Stimulated activated naive CD4-positive, alpha-beta T cell treated with Interleukin-2 at 50 U/mL for 16 hours (primary cell): Measurements from ENCODE around the gene FAM118A.
"Not testable (repeated sequence)": the region's sequence is repeated elsewhere in the genome, so short reads cannot be mapped to it uniquely, and the experiment has no call there.

ENCODE experiments used
- DNase-seq: peaks from one replicate; lab custom pipeline; 2025; lab: John Stamatoyannopoulos, UW

The FAM118A gene

DNA sequence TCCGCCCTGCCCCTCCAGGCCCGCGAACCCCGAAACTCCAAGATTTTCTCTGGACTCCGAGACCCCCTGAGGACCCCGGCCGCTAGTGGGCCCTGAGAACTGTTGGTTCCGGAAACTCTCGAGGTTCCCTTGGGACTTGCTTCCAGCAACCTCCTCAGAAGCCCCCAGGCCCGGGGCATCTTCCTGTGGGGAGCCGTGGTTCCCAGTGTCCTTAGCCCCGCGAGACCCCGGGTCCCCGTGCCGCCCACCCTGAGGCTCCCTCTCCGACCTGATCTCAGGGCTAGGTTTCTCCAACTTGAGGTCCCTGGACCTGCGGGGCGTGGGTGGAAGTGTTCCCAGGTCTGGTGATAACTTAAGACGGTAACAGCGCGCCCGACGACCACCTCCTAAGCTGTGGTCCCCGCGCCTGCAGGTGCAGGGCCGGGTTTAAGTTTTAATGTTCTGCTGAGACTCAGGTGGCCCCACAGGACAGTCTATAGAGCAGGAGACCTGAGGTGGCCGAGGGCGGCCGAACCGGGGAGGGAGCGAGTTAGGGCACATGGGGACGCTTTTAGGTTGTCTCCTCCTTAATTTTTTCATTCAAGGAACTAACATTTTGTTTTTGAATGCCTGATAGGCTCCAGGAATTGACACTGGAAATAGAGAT is 720 bp downstream of the FAM118A start:
- DNase-seq, result no peak

DNA sequence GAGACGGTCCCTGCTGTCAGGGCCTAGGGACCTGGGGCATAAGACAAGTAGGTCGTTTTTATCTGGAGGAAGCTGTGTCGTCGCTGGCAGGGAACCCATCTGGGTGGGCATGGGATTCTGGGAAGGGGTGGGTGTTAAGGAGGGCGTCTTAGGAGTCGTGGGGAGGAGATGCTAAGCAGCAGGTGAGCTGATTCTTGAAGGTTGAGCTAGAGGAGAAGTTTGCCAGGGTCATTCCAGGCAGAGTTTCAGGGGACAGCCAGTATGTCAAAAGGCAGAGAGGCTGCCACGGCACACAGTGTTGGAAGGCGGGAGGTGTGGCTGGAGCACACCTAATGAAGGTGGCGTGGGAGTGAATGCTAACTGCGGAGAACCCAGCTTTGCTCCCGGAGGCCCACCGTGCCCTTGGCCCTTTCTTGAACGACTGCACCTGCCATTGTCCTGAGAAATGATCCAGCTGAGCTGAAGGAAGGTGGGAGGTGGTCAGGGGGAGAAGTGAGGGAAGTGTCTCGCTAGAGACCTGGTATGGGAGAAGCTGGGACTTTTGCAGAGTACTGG is 1.3 kb downstream of the FAM118A start:
- DNase-seq, result no peak

DNA sequence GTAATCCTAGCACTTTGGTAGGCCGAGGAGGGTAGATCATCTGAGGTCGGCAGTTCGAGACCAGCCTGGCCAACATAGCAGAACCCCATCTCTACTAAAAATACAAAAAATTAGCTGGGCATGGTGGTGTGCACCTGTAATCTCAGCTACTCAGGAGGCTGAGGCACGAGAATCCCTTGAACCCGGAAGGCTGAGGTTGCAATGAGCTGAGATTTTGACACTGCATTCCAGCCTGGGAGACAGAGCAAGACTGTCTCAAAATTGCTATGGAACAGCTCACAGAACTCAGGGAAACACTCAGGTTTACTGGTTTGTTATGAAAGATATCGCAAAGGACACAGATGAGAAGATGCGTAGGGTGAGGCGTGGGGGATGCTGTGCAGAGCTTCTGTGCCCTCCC is 2.7 kb downstream of the FAM118A start:
- DNase-seq, result no peak

DNA sequence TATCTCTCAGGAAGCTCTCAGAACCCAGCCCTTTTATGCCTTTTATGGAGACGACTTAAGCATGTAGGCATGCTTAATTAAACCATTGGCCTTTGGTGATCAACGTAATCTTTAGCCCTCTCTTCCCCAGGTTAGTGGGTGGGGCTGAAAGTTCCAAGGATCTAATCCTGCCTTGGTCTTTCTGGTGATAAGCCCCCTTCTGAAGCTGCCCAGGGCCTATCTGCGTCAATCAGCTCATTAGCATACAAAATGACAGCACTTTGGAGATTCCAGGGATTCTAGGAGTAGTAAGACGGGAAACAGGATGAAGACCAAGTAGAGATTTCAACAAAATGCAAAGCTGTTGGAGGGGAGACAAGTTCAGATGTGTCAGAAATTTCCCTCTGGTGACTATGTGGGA is 3.1 kb downstream of the FAM118A start:
- no peak for DNase-seq

DNA sequence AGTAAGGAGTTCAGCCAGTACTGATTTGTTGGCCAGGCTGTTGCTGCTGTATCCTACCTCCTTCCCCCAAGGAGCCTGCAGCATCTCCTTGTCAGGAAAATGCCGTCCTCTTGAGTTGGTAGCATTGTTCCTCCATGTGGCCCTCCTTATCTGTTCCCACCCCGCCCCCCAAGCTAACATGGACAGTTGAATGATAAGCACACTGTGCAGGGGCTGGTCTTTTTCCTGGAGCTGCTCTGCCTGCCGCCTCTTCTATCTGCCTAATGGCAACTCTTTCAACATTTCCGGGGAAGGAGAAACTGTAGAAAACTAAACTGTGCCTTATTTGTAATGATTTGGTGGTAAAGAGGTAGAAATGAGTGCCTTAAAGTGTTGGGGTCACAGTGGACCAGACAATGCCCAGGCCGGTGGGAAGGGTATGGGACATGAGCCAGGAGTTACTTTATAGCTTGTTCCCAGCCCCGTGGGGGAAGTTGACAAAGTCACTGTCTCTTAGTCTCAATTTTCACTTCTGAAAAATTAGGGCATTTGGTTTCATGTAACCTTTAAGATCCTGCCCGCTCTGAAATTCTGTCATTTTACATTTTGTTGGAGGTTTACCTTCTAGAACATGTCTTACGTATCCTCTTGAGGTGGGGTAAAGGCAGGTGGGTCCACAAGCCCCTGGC is 4.5 kb downstream of the FAM118A start:
- DNase-seq, result no peak

DNA sequence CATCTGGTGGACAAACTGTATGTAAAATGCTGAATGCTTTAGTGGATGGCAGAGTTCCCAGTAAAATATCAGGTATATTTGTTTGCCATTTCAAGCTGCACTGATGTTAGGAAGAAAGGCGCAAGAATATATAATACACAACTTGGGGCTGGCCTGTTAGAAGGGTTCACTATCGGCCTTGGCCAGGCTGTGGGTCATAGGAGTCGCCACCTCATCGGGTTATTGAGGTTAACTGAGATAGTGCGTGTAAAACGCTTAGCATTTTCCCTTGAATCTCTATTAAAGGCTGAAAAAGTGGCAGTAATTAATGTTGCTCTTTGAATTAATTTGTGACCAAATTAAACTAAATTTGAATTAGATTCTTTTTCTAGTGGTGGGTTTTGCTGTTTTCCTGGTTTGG is 5.1 kb downstream of the FAM118A start:
- DNase-seq, result no peak

DNA sequence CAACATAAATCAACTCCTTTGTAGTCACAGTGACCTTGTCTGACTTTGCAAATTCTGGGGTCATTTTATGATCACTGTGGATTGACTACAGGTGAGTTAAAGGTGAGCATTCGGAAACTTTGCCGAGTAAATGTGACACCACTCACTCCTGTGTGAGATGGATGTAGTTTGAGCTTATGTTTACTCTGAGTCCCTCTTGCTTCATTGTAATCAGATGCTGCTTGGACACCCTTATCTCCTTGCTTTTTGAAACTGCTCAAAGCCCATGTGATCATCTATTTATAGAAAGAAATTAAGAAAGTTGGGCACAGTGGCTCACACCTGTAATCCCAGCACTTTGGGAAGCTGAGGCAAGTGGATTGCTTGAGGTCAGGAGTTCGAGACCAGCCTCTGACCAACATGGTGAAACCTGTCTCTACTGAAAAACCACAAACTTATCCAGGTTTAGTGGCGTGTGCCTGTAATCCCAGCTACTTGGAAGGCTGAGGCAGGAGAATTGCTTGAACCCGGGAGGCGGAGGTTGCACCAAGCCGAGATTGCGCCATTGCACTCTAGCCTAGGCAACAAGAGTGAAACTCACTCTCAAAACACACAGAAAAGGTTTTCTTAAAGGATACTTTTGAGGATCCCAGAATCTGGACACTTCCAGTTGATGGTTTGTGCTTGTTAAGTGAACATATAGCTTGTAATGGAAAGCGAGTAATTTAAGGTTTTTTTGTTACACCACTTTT is 7.2 kb downstream of the FAM118A start:
- DNase-seq, result no peak

DNA sequence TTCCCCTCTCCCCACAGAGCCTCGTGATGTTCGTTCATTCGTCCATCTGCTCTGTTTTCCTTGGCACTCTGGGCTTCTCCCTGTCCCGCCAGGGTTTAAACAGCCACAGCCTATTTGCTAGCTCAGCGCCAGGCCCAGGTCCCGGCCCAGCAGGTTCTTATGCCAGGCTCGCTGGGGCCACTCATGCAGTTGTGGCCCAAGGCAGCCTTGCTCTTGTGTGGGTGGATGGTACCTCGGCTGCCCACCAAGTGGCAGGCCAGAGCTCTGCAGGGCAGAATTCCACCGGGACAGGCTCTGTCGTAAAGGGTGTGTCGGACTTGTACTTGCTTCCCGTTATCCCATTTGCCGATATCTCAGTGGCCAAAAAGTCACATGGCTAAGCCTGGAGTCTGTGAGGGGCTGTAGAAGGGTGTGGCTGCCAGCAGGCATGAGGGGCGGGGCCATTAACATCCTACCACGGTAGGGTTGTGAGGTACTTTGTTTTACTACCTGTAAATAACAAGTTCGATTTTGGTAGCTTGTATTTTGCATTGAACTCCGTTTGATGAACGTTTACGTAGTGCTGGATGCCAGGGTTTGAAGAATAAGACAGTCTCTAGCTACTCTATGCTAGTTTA is 7.9 kb downstream of the FAM118A start:
- no peak for DNase-seq

DNA sequence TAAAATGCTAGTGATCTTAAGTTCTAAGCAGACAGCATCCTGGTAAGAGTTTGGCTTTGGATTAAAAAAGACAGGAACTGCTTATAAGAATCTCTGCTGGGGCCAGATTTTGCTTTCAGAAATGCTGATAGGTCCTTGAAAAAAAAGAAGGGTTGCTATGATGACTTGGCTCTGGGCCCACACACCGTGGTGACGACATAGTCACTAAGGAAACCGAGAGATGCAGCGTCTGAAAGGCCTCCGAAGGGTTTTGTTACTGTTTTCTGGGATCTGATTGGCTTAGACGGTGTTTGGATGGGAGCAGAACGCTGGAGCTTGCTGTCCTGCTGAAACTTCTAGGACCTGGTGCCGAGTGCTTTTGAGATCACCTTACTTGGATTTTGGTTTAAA is 8.4 kb downstream of the FAM118A start:
- DNase-seq, result peak; percentile 82

DNA sequence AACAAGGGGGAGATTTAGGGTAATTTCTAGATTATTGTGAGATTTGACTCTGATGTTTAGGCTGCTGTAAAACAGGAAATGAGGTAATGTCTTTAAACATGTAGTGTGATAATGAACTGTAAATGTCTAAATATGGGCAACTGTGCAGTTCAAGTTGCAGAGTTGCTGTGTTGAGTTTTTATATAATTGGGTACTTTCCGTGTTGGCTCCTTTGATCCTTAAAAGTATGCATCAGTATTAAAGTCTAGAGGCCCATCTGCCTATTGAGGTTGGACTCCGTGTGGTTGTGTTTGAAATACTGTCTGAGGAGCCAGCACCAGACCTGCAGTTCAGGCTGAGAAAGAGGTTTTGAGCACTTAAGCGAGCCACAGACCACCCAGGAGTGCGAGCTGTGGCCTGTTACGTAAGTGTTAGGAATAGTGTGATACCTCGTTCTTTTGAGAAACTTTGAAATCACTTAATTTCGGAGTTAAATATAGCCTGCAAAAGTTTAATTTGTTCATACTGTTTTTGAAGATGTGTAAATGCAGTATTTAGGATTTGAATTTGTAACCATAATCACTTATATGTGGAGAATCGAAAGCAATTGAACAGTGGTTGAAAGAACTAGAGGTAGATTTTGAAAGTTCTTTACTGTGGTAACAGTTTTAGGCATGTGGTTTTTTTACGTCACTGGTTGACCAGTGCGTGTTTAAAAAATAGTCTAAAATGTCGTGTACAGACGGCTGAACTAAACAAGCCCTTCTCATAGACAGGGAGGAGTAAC is 9.0 kb downstream of the FAM118A start:
- peak; percentile 35 for DNase-seq

DNA sequence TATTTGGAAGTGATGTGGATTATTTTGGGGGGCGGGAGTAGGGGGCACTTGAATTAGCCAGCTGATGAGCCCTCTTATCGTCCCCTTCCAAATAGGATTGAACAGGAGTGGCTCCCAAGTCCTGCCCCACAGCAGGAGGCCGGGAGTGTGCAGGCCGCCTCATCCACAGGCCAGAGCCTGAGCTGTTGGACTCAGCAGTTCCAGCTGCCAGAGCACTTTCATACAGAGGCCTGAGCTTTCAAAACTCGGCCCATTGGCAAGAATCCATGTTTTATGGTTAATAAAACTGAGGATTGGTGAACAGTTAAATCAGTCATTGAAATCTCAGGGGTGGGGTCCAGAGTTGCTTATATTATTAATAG is 9.6 kb downstream of the FAM118A start:
- no peak for DNase-seq

DNA sequence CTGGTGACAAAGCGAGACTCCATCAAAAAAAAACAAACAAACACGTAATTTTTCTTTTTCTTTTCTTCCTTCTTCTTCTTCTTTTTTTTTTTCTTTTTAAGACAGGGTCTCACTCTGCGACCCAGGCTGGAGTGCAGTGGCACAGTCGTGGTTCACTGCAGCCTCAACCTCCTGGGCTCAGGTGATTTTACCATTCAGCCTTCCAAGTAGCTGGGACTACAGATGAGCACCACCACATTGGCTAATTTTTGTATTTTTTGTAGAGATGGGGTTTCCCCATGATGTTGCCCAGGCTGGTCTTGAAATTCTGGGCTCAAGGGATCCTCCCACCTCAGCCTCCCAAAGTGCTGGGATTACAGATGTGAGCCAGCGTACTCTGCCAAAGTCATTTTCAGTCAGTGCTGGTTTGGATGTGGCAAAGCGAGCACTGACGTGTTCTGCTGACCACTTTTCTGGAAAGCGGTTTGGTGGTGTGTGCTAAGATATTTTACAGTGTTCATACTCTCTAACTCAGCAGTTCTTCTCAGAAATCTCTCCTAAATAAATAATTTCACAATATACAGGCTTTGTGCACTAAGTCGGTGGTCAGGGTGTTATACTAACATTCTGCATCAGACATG is 10.7 kb downstream of the FAM118A start:
- no peak for DNase-seq

DNA sequence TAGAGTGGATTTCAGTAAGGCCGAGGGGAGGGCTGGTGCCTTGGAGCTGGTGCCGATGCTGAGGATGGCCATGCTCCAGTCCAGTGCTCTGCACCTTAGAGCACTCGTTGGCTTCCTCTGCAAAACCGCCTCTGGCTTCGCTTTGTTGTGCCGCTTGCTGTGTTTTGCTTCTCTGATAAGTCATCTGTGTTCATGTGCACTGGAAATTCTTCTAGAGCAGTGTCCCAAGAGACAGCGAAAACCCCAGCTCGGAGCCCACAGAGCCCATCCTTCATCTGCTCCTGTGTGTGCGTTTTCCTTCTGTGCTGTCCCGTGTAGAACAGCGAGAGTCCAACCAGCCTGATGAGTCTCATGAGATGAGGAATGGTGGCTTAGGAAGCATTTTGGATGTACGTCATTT is 12.1 kb downstream of the FAM118A start:
- DNase-seq, result no peak

DNA sequence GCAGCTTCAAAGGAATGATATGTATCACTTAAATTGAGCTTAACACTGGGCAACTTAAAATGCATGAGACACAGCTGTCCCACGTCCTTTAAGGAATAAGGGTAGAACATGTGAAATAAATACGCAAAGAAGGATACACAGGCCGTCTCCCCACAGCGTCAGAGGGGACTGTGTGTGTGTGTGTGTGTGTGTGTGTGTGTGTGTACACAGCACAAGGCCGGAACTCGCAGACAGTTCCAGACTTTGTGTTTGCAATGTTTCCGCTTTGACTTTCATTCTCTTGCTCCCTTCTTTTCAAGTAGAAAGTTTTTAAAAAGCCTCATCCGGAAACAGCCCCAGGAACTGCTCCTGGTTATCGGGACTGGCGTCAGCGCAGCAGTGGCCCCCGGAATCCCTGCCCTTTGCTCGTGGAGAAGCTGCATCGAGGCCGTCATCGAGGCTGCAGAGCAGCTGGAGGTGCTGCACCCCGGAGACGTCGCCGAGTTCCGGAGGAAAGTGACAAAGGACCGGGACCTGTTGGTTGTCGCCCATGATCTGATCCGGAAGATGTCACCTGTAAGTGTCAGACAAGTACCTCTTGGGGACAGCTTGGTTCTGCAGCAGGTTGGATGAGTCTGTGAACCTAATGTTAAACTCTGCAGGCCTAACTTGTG is 13.3 kb downstream of the FAM118A start:
- no peak for DNase-seq

DNA sequence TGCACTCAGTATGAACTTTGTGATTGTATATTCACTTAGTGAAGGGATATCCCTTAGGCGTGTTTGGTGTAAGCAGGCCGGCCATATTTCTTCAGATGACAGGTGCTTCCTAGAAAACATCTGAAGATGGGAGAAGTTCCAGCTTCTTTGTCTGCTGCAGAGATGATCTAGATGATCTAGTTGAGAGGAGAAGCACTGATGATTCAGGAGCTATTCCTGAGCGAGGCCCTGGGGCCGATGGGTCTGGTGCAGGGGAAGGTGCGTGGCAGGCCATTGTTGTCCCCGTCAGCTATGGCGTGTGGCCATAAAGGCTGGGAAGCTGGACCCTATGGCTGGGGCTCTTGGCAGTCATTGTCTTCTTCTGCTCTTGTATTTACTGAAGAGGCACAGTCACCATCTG is 14.0 kb downstream of the FAM118A start:
- no peak for DNase-seq

DNA sequence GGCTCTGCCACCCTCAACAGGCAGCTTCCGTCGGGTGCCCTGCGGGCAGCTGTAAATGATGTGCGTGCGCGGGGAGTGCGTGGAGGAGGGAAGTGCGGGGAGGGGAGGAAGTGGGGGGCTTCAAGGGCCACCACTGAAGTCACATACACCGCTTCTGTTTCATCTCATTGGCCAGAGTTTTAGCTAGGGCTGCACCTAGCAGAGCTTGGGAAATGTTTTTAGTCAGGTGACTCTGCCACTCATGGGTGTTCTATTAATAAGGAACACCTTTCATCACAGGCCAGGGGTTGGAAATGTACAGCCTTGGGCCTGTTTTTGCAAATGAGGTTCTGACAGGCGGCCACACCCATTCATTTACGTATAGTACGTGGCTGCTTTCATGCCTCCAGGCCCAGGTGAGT is 14.6 kb downstream of the FAM118A start:
- DNase-seq, result no peak

DNA sequence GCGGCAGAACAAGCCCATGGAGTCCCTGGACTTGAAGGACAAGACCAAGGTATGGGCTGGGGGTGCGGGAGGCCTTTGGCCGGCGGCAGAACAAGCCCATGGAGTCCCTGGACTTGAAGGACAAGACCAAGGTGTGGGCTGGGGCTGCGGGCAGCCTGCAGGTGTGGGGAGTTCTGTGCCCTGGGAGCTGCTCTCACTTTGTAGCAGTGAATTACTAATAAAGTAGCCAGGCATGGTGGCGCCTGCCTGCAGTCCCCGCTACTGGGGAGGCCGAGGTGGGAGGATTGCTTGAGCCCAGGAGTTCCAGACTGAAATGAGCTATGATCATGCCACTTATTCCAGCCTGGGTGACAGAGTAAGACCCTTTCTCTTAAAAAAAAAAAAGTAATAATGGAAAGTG is 18.5 kb downstream of the FAM118A start:
- not testable (repeated sequence) for DNase-seq

DNA sequence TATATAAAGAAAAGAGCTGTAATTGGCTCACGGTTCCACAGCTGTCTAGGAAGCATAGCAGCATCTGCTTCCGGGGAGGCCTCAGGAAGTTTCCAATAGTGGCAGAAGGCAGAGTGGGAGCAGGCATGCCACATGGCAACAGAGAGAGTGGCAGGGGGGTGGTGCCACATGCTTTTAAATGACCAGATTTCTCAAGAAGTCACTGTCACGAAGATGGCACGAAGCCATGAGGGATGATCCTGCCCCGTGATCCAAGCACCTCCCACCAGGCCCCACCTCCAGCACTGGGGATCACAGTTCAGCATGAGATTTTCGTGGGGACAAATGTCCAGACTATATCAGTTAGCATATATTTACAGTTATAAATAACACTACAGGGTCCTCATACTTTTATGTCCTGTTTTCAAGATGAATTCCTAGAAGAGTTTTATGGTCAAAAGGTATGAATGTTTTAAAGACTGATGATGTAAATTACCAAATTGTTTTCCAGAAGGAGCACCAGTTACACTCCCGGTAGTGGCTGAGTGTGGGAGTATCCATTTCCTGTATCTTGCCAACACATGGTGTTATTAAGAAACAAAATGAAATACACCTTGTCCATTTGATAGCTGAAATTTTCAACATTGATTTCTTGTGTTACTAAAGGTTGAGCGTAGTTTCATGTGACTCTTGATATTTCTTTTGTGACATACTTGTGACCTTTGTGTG is 19.2 kb downstream of the FAM118A start:
- no peak for DNase-seq

DNA sequence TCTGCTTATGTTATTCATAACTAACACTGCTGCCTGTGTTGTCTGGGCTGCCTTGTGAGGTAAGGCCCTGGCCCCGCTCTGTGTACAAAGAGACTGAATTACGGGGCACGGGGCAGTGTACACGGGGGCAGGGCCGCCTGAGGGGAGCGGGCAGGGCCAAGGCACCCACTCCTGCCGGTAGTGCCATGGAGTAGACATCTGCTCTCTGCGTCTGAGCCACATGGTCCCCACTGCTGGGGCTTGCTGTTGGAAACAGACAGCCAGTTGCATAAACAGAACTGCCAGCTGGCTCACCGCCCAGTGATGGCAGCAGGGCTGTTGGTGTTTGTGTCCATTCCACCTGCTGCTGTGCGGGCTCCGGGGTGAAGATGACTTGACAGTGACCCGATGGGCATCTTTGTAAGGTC is 19.8 kb downstream of the FAM118A start:
- no peak for DNase-seq

DNA sequence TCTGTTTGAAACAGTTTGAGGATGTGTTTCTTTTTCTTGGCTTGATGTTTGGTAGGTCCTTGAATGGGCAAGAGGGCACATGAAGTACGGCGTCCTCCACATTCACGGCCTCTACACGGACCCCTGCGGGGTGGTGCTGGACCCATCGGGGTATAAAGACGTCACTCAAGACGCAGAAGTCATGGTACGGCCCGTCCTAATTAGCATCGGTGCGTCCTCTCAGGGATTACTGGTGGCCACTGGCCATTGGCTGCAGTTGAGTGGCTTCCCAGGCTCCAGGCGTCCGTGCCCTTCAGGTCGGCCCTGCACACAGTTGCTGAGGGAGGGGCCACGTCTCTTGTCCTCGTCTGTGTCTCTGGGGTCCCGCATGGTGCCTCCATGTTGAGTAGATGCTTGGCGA is 20.8 kb downstream of the FAM118A start:
- no peak for DNase-seq
